PC-3 (cell line): ENCODE measurements around the gene ZFHX3. TPM values are rescaled to one million over a fixed set of nuclear protein-coding genes. Genes with fewer than 3 reads are reported as not detected.

ENCODE experiments used
- ATAC-seq: fragments of 200-7000 bp; cut with Tn5 transposase; 2 replicates; pipeline ENCODE4 v1.9.1; 2020; ENCODE audit warnings: mild to moderate bottlenecking, moderate library complexity
- BruUV-seq: library from RNA; stranded (reverse); fragments of 400-500 nt; replicated peaks from 2 replicates; lab custom pipeline; 2021; lab: Mats Ljungman, UMichigan
- CTCF ChIA-PET: fragments of 300-600 bp; sonication (Branson Sonifier 250); formaldehyde crosslinking; loops from one replicate; lab custom pipeline; 2022; ENCODE audit warnings: antibody characterized with exemption; lab: Charles Lee
- POLR2A ChIA-PET: fragments of 300-600 bp; sonication (Branson Sonifier 250); formaldehyde crosslinking; loops from one replicate; lab custom pipeline; 2022; ENCODE audit warnings: antibody characterized with exemption; ENCODE audit not compliant: unreplicated experiment; lab: Charles Lee
- DNase-seq: peaks from one replicate; pipeline ENCODE4 v3.0.0-alpha.2; 2015
- H2AFZ ChIP-seq: fragments of 300-600 bp; sonication (generic); 2 replicates; pipeline ENCODE4 v1.6.0; 2016; ENCODE audit warnings: antibody characterized with exemption, low read length
- H3F3A ChIP-seq: fragments of 300-600 bp; sonication (generic); one replicate; pipeline ENCODE4 v1.6.0; 2017; ENCODE audit warnings: antibody characterized with exemption, low read length, control low read depth, mild to moderate bottlenecking; ENCODE audit not compliant: unreplicated experiment
- H3K27ac ChIP-seq: fragments of 300-600 bp; sonication (generic); 2 replicates; pipeline ENCODE4 v1.5.1; 2016; ENCODE audit warnings: mild to moderate bottlenecking, low read length
- H3K27me3 ChIP-seq: fragments of 300-600 bp; sonication (generic); 2 replicates; pipeline ENCODE4 v1.6.1; 2016; ENCODE audit warnings: low read length, mixed read lengths
- H3K36me3 ChIP-seq: fragments of 300-600 bp; sonication (generic); 2 replicates; pipeline ENCODE4 v1.6.1; 2016; ENCODE audit warnings: low read depth, mixed run types, low read length, mixed read lengths
- H3K4me1 ChIP-seq: fragments of 300-600 bp; sonication (generic); 2 replicates; pipeline ENCODE4 v1.5.1; 2016; ENCODE audit warnings: low read length; ENCODE audit not compliant: insufficient read depth
- H3K4me2 ChIP-seq: fragments of 300-600 bp; sonication (generic); 2 replicates; pipeline ENCODE4 v1.6.0; 2016; ENCODE audit warnings: low read length
- H3K4me3 ChIP-seq: fragments of 300-600 bp; sonication (generic); 2 replicates; pipeline ENCODE4 v1.5.1; 2016; ENCODE audit warnings: mild to moderate bottlenecking, low read length, mixed read lengths
- H3K79me2 ChIP-seq: fragments of 300-600 bp; sonication (generic); 2 replicates; pipeline ENCODE4 v1.6.1; 2017; ENCODE audit warnings: low read length, mixed read lengths
- H3K9ac ChIP-seq: fragments of 300-600 bp; sonication (generic); 2 replicates; pipeline ENCODE4 v1.6.0; 2016; ENCODE audit warnings: mild to moderate bottlenecking, low read length
- H3K9me2 ChIP-seq: fragments of 300-600 bp; sonication (generic); replicated peaks from 2 replicates; pipeline ENCODE4 v1.6.1; 2016; ENCODE audit warnings: mixed run types, low read length, mixed read lengths
- H3K9me3 ChIP-seq: fragments of 300-600 bp; sonication (generic); 2 replicates; pipeline ENCODE4 v1.6.1; 2016; ENCODE audit warnings: low read length, mixed read lengths
- H4K20me1 ChIP-seq: fragments of 300-600 bp; sonication (generic); 2 replicates; pipeline ENCODE4 v1.6.1; 2016; ENCODE audit warnings: low read length, mixed read lengths
- CTCF ChIP-seq: fragments of 300-600 bp; sonication (generic); conservative IDR thresholded peaks from 2 replicates; pipeline ENCODE4 v1.5.1; 2017; ENCODE audit warnings: antibody characterized with exemption, low read depth, mild to moderate bottlenecking, low read length
- EZH2 ChIP-seq: fragments of 300-600 bp; sonication (generic); IDR thresholded peaks from one replicate; pipeline ENCODE4 v1.6.1; 2017; ENCODE audit warnings: antibody characterized with exemption, mild to moderate bottlenecking, low read length; ENCODE audit not compliant: unreplicated experiment
- EZH2phosphoT487 ChIP-seq: fragments of 300-600 bp; sonication (generic); IDR thresholded peaks from 2 replicates; pipeline ENCODE4 v1.6.1; 2018; ENCODE audit warnings: mild to moderate bottlenecking, antibody characterized with exemption, low read length, borderline replicate concordance
- intact Hi-C: fragments of 100-400 bp; cut with micrococcal nuclease; formaldehyde crosslinking; loops from 2 replicates; pipeline ENCODE4 v1.9.0; 2023
- total RNA-seq: library from RNA; depleted of rRNA; stranded (reverse); fragments of >200 nt; gene quantifications from 2 replicates; pipeline ENCODE4 v1.2.3, GENCODE V29; 2014

Gene ZFHX3
- total RNA-seq, 1 experiment from 2014 or later, result 3.5 TPM

GRCh38 chr16:73040136-73040535 lies 7.8 kb downstream of the ZFHX3 start:
- Histone ChIP-seq H3K9me3 (no peaks in the 10 kb centered on the region), H3F3A (no peaks in the 10 kb centered on the region), H4K20me1 (no peaks in the 10 kb centered on the region), H3K27me3 (no peaks in the 10 kb centered on the region), H3K27ac (no peak overlapping the region), H3K9ac (no peak overlapping the region), H3K4me2 (no peak overlapping the region), H3K79me2 (peaks cover 98% of the 10 kb centered on the region), H2AFZ (no peak overlapping the region), H3K4me1 (peaks cover 21% of the 10 kb centered on the region), H3K4me3 (no peak overlapping the region), H3K36me3 (no peaks in the 10 kb centered on the region), H3K9me2 (no peaks in the 10 kb centered on the region)
- POLR2A ChIA-PET, result no interaction called here
- BruUV-seq, result no TSS peak
- CTCF ChIA-PET, result no interaction called here
- DNase-seq, result no peak
- intact Hi-C loops, result no loop called here
- TF ChIP-seq EZH2 (no peak), EZH2phosphoT487 (no peak)
- no peak for ATAC-seq

- H3K4me1 ChIP-seq, result peaks cover 9% of the 10 kb centered on the region; the same call in 1 of the 2 replicates
- BruUV-seq, result no TSS peak
- intact Hi-C loops, result no loop called here
- TF ChIP-seq EZH2phosphoT487, result no peak
- TF ChIP-seq CTCF, result no peak
- no peak for TF ChIP-seq EZH2
- H3K9me2 ChIP-seq, result no peaks in the 10 kb centered on the region
- no peak overlapping the region for H2AFZ ChIP-seq
- H3K4me2 ChIP-seq, result no peak overlapping the region
- H4K20me1 ChIP-seq, result no peaks in the 10 kb centered on the region
- no peak overlapping the region for H3K27ac ChIP-seq
- H3K27me3 ChIP-seq, result no peaks in the 10 kb centered on the region
- H3K79me2 ChIP-seq, result peaks cover 95% of the 10 kb centered on the region
- H3K9ac ChIP-seq, result no peak overlapping the region
- no peaks in the 10 kb centered on the region for H3F3A ChIP-seq
- CTCF ChIA-PET, result no interaction called here
- POLR2A ChIA-PET, result no interaction called here
- ATAC-seq (no peak), DNase-seq (no peak)
- no peak overlapping the region for H3K4me3 ChIP-seq
- no peaks in the 10 kb centered on the region for H3K9me3 ChIP-seq
- no peaks in the 10 kb centered on the region for H3K36me3 ChIP-seq
These were observed 9.9 kb downstream of the ZFHX3 start for GRCh38 chr16:73037845-73038570.

GRCh38 chr16:73037331-73037745 lies 10.6 kb downstream of the ZFHX3 start:
- H3K4me1 ChIP-seq, result peaks cover 9% of the 10 kb centered on the region; the same call in 1 of the 2 replicates
- H3K27me3 ChIP-seq, result no peaks in the 10 kb centered on the region
- ChIA-PET POLR2A (no interaction called here), CTCF (no interaction called here)
- H4K20me1 ChIP-seq, result no peaks in the 10 kb centered on the region
- no peaks in the 10 kb centered on the region for H3K9me3 ChIP-seq
- BruUV-seq, result no TSS peak
- DNase-seq (no peak), ATAC-seq (no peak)
- H3F3A ChIP-seq, result no peaks in the 10 kb centered on the region
- H3K27ac ChIP-seq, result no peak overlapping the region
- no peak overlapping the region for H3K9ac ChIP-seq
- TF ChIP-seq CTCF (no peak), EZH2 (no peak), EZH2phosphoT487 (no peak)
- intact Hi-C loops, result no loop called here
- no peaks in the 10 kb centered on the region for H3K36me3 ChIP-seq
- no peak overlapping the region for H3K4me3 ChIP-seq
- H3K4me2 ChIP-seq, result no peak overlapping the region
- no peak overlapping the region for H2AFZ ChIP-seq
- H3K79me2 ChIP-seq, result peaks cover 95% of the 10 kb centered on the region
- no peaks in the 10 kb centered on the region for H3K9me2 ChIP-seq
